Neural progenitor cell (in vitro differentiated cells): Measurements from ENCODE around the gene MAPK4. TPM values are rescaled to one million over a fixed set of nuclear protein-coding genes. Genes with fewer than 3 reads are reported as not detected.
"Not testable (repeated sequence)": the region's sequence is repeated elsewhere in the genome, so short reads cannot be mapped to it uniquely, and the experiment has no call there.

Experiments used
- DNase-seq: peaks from one replicate; pipeline ENCODE4 v3.0.0-alpha.2; 2016; ENCODE audit warnings: low spot score
- H2AFZ ChIP-seq: fragments of 200-600 bp; sonication (generic); replicated peaks from 2 replicates; pipeline ENCODE4 v1.6.1; 2016; ENCODE audit warnings: antibody characterized with exemption
- H3F3A ChIP-seq: fragments of 200-600 bp; sonication (generic); 2 replicates; pipeline ENCODE4 v1.6.1; 2016; ENCODE audit warnings: antibody characterized with exemption, low read depth
- H3K27ac ChIP-seq: fragments of 200-600 bp; sonication (generic); 2 replicates; pipeline ENCODE4 v1.5.1; 2016; ENCODE audit warnings: mild to moderate bottlenecking
- H3K27me3 ChIP-seq: fragments of 200-600 bp; sonication (generic); 2 replicates; pipeline ENCODE4 v1.6.1; 2016; ENCODE audit warnings: mild to moderate bottlenecking, moderate library complexity
- H3K36me3 ChIP-seq: fragments of 200-600 bp; sonication (generic); 2 replicates; pipeline ENCODE4 v1.5.1; 2016
- H3K4me1 ChIP-seq: fragments of 200-600 bp; sonication (generic); 2 replicates; pipeline ENCODE4 v1.6.1; 2016; ENCODE audit warnings: mixed run types
- H3K4me2 ChIP-seq: fragments of 200-600 bp; sonication (generic); 2 replicates; pipeline ENCODE4 v1.6.1; 2016
- H3K4me3 ChIP-seq: fragments of 200-600 bp; sonication (generic); 2 replicates; pipeline ENCODE4 v1.5.1; 2016
- H3K79me2 ChIP-seq: fragments of 200-600 bp; sonication (generic); 2 replicates; pipeline ENCODE4 v1.6.1; 2016; ENCODE audit warnings: low read depth
- H3K9ac ChIP-seq: fragments of 200-600 bp; sonication (generic); 2 replicates; pipeline ENCODE4 v1.6.1; 2016
- H3K9me3 ChIP-seq: fragments of 200-600 bp; sonication (generic); 2 replicates; pipeline ENCODE4 v1.5.1; 2016; ENCODE audit warnings: low read depth
- H4K20me1 ChIP-seq: fragments of 200-600 bp; sonication (generic); 2 replicates; pipeline ENCODE4 v1.6.1; 2016; ENCODE audit warnings: low read depth
- H3K27ac Mint-ChIP-seq: 3 replicates; pipeline ENCODE4 v1.8.0; 2021; ENCODE audit warnings: mixed read lengths
- H3K27me3 Mint-ChIP-seq: 2 replicates; pipeline ENCODE4 v1.8.0; 2022; ENCODE audit warnings: low read depth, mild to moderate bottlenecking, inconsistent platforms, moderate library complexity, mixed read lengths; ENCODE audit not compliant: insufficient read depth
- H3K36me3 Mint-ChIP-seq: 3 replicates; pipeline ENCODE4 v1.8.0; 2021; ENCODE audit warnings: mixed read lengths
- H3K4me1 Mint-ChIP-seq: 3 replicates; pipeline ENCODE4 v1.8.0; 2021; ENCODE audit warnings: mixed read lengths
- H3K4me3 Mint-ChIP-seq: 3 replicates; pipeline ENCODE4 v1.8.0; 2021; ENCODE audit warnings: mild to moderate bottlenecking, moderate library complexity, mixed read lengths
- H3K9me3 Mint-ChIP-seq: 3 replicates; pipeline ENCODE4 v1.8.0; 2020; ENCODE audit warnings: mixed read lengths
- EZH2 ChIP-seq: fragments of 200-600 bp; sonication (generic); IDR thresholded peaks from 2 replicates; pipeline ENCODE4 v1.6.1; 2017; ENCODE audit warnings: antibody characterized with exemption, mild to moderate bottlenecking, moderate library complexity
- EZH2phosphoT487 ChIP-seq: fragments of 200-600 bp; sonication (generic); IDR thresholded peaks from 2 replicates; pipeline ENCODE4 v1.6.1; 2017; ENCODE audit warnings: antibody characterized with exemption
- total RNA-seq: library from RNA; depleted of rRNA; stranded (reverse); fragments of >200 nt; gene quantifications from 2 replicates; pipeline ENCODE4 v1.2.3, GENCODE V29; 2015; ENCODE audit warnings: low replicate concordance
- TF ChIP-seq, protein P1 (sequence below): fragments of 200-600 bp; sonication (generic); IDR thresholded peaks from 2 replicates; pipeline ENCODE4 v1.5.1; 2017; ENCODE audit warnings: antibody characterized with exemption, mild to moderate bottlenecking

MAPK4 gene
- total RNA-seq, 1 donor from 2014 or later = 7.0 TPM

DNA sequence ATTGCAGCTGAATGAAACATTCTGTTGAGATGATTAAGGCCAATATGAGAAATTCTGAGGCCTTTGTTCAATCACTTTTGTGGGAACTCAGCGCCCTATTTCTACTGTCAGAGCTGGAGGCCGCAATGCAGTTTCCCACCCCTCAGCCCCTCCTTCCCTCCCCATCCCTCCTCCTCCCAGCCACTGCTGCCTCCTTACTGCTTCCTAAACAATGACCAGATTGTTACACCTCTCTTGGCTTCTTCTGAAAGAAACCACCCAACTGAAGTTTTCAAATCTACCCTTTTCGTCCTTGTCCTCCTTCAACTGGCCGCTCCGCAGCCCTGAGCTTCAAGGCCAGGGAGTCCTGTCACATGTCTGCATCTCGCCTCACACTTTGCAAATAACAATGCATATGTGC lies 36.7 kb upstream of the MAPK4 start:
- H2AFZ ChIP-seq = peak overlapping the region; percentile 79
- H3K9ac ChIP-seq = no peak overlapping the region
- no peak for TF ChIP-seq EZH2
- TF ChIP-seq, protein P1, sequence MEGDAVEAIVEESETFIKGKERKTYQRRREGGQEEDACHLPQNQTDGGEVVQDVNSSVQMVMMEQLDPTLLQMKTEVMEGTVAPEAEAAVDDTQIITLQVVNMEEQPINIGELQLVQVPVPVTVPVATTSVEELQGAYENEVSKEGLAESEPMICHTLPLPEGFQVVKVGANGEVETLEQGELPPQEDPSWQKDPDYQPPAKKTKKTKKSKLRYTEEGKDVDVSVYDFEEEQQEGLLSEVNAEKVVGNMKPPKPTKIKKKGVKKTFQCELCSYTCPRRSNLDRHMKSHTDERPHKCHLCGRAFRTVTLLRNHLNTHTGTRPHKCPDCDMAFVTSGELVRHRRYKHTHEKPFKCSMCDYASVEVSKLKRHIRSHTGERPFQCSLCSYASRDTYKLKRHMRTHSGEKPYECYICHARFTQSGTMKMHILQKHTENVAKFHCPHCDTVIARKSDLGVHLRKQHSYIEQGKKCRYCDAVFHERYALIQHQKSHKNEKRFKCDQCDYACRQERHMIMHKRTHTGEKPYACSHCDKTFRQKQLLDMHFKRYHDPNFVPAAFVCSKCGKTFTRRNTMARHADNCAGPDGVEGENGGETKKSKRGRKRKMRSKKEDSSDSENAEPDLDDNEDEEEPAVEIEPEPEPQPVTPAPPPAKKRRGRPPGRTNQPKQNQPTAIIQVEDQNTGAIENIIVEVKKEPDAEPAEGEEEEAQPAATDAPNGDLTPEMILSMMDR = no peak
- no peak for TF ChIP-seq EZH2phosphoT487
- H3K4me2 ChIP-seq = peak overlapping the region; percentile 67
- H3K9me3 ChIP-seq = no peaks in the 10 kb centered on the region
- H3K79me2 ChIP-seq = no peaks in the 10 kb centered on the region
- Mint-ChIP-seq H3K4me3 (no peak overlapping the region), H3K36me3 (no peaks in the 10 kb centered on the region), H3K27me3 (peaks cover 5% of the 10 kb centered on the region), H3K27ac (peak overlapping the region; percentile 78), H3K4me1 (peaks cover 29% of the 10 kb centered on the region), H3K9me3 (peaks cover 3% of the 10 kb centered on the region)
- no peaks in the 10 kb centered on the region for H3K36me3 ChIP-seq
- peaks cover 23% of the 10 kb centered on the region for H3K4me1 ChIP-seq
- H3K4me3 ChIP-seq = no peak overlapping the region
- no peaks in the 10 kb centered on the region for H3K27me3 ChIP-seq
- peak; percentile 56 for DNase-seq
- no peak overlapping the region for H3K27ac ChIP-seq
- no peaks in the 10 kb centered on the region for H3F3A ChIP-seq
- H4K20me1 ChIP-seq = no peaks in the 10 kb centered on the region

DNA sequence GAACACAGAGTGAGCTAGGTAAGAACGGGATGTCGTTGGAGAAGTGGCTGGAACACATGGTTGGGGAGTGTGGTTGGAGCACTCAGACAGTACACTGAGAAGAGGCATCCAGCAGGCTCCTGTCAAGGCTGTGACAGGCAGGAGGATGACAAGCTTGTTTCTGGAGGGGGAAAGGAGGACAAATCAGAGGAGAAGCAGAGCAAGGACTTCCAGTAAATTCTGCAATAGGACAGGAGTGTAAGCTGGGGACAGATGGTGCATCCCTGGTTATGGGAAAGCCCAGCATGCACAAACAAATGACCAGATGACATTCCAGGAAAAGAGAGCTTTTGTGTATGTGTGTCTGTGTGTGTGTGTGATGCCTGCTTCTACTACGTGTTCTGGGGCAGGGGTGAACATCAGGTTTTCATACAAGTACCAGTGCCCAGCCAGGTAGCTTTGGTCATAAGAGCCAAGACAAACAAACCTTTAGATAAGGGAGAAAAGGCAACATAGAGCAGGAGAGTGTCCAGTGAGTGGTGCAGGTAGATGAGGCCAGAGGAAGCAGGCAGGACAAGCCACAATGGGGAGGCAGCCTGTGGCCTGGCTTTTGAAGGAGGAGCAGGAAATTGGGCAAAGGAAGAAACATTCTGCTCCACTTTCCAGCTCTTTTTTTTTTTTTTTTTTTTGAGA lies 32.1 kb upstream of the MAPK4 start:
- H3K4me3 ChIP-seq = no peak overlapping the region
- Mint-ChIP-seq H3K9me3 (peaks cover 8% of the 10 kb centered on the region), H3K36me3 (peaks cover under 1% of the 10 kb centered on the region), H3K4me3 (no peak overlapping the region), H3K27me3 (peaks cover 7% of the 10 kb centered on the region), H3K27ac (no peak overlapping the region), H3K4me1 (peaks cover 17% of the 10 kb centered on the region)
- no peak for DNase-seq
- H3K4me1 ChIP-seq = peaks cover 16% of the 10 kb centered on the region
- H3K36me3 ChIP-seq = no peaks in the 10 kb centered on the region
- H3K9ac ChIP-seq = no peak overlapping the region
- H3K79me2 ChIP-seq = no peaks in the 10 kb centered on the region
- no peaks in the 10 kb centered on the region for H4K20me1 ChIP-seq
- no peaks in the 10 kb centered on the region for H3K9me3 ChIP-seq
- TF ChIP-seq, protein P1 = no peak
- TF ChIP-seq EZH2 (no peak), EZH2phosphoT487 (no peak)
- H3K4me2 ChIP-seq = no peak overlapping the region
- H3K27me3 ChIP-seq = no peaks in the 10 kb centered on the region
- no peak overlapping the region for H3K27ac ChIP-seq
- no peak overlapping the region for H2AFZ ChIP-seq
- H3F3A ChIP-seq = no peaks in the 10 kb centered on the region

DNA sequence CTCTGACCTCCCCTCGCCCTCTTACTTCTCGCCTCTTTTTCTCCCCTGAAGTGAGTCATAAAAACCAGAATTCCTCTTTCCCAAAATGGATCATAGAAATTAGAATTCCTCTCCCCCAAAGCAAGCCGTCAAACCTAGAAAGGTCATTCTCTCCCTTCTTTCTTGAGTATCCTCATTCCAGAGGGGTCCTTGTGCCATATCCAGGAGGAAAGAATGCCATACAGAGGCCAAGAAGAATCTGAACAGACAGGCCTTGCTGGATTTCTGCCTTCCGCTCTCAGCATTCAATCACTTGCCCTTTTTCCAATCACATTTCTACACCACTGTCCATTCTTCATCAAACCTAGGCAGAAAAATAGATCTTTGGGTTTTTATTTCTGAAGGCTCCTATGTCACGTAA lies 31.1 kb upstream of the MAPK4 start:
- Mint-ChIP-seq H3K27me3 (peaks cover 7% of the 10 kb centered on the region), H3K4me1 (peaks cover 8% of the 10 kb centered on the region), H3K9me3 (peaks cover 19% of the 10 kb centered on the region), H3K36me3 (peaks cover 5% of the 10 kb centered on the region), H3K27ac (no peak overlapping the region), H3K4me3 (no peak overlapping the region)
- no peaks in the 10 kb centered on the region for H3K9me3 ChIP-seq
- no peak overlapping the region for H2AFZ ChIP-seq
- H3F3A ChIP-seq = no peaks in the 10 kb centered on the region
- TF ChIP-seq EZH2 (no peak), EZH2phosphoT487 (no peak)
- TF ChIP-seq, protein P1 = no peak
- no peaks in the 10 kb centered on the region for H3K79me2 ChIP-seq
- H3K27me3 ChIP-seq = no peaks in the 10 kb centered on the region
- H4K20me1 ChIP-seq = no peaks in the 10 kb centered on the region
- peaks cover 6% of the 10 kb centered on the region for H3K4me1 ChIP-seq
- H3K4me2 ChIP-seq = no peak overlapping the region
- no peak overlapping the region for H3K27ac ChIP-seq
- no peaks in the 10 kb centered on the region for H3K36me3 ChIP-seq
- no peak overlapping the region for H3K9ac ChIP-seq
- no peak for DNase-seq
- no peak overlapping the region for H3K4me3 ChIP-seq

DNA sequence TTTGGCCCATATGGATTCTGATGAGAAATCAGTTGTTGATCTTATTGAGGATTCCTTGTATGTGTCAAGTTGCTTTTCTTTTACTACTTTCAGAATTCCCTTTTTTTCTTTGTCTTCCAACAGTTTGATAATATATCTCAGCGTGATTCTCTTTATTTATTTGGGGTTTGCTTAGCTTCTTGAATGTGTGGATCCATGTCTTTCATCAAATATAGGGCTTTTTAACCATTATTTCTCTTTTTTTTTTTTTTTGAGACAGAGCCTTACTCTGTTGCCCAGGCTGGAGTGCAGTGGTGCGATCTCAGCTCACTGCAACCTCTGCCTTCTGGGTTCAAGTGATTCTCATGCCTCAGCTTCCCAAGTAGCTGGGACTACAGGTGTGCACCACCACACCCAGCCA lies 26.1 kb upstream of the MAPK4 start:
- H3F3A ChIP-seq, H3K4me3 Mint-ChIP-seq, H3K27ac ChIP-seq, H2AFZ ChIP-seq, H3K79me2 ChIP-seq, H4K20me1 ChIP-seq, H3K36me3 Mint-ChIP-seq, H3K4me3 ChIP-seq, DNase-seq, H3K4me1 ChIP-seq, H3K27me3 ChIP-seq, H3K9ac ChIP-seq, H3K4me1 Mint-ChIP-seq, H3K27ac Mint-ChIP-seq, H3K27me3 Mint-ChIP-seq, H3K36me3 ChIP-seq, H3K4me2 ChIP-seq, H3K9me3 ChIP-seq: not testable (repeated sequence)
- H3K9me3 Mint-ChIP-seq = peaks cover 31% of the 10 kb centered on the region

DNA sequence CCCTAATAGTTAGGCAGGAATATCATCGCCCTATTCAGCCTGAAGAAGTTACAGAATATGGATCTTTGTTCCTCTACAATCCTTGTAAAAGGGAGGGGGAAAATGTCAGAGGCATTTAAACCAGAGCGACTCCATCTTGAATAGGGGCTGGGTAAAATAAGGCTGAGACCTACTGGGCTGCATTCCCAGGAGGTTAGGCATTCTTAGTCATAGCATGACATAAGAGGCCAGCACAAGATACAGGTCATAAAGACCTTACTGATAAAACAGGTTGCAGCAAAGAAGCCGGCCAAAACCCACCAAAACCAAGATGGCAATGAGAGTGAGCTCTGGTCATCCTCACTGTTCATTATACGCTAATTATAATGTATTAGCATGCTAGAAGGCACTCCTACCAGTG lies 15.4 kb upstream of the MAPK4 start:
- H3F3A ChIP-seq, H3K4me3 ChIP-seq, H3K27me3 ChIP-seq, H4K20me1 ChIP-seq, H3K4me3 Mint-ChIP-seq, H3K4me1 ChIP-seq, H3K4me1 Mint-ChIP-seq, H2AFZ ChIP-seq, H3K79me2 ChIP-seq, H3K36me3 ChIP-seq, H3K9ac ChIP-seq, H3K4me2 ChIP-seq, H3K9me3 ChIP-seq, H3K27me3 Mint-ChIP-seq, H3K36me3 Mint-ChIP-seq, H3K9me3 Mint-ChIP-seq, H3K27ac ChIP-seq, H3K27ac Mint-ChIP-seq, DNase-seq: not testable (repeated sequence)
